Brain microvascular endothelial cell (primary cell): Measurements from ENCODE around the gene PPM1L.

Source experiments
- DNase-seq: peaks from one replicate; pipeline ENCODE4 v3.0.0-alpha.2; 2020
- H3K27ac ChIP-seq: fragments of 250-450 bp; sonication (Bioruptor Pico); 2 replicates; pipeline ENCODE4 v1.5.1; 2020; ENCODE audit warnings: mild to moderate bottlenecking, moderate library complexity
- H3K27me3 ChIP-seq: fragments of 250-450 bp; sonication (Bioruptor Pico); replicated peaks from 2 replicates; pipeline ENCODE4 v1.5.1; 2020; ENCODE audit warnings: mild to moderate bottlenecking
- H3K36me3 ChIP-seq: fragments of 250-450 bp; sonication (Bioruptor Pico); replicated peaks from 2 replicates; pipeline ENCODE4 v1.5.1; 2020; ENCODE audit warnings: mild to moderate bottlenecking
- H3K4me3 ChIP-seq: 2 replicates; pipeline ENCODE4 v1.5.1; 2011; ENCODE audit warnings: low read depth, mild to moderate bottlenecking, control low read depth, low read length, moderate library complexity
- CTCF ChIP-seq: IDR thresholded peaks from 2 replicates; pipeline ENCODE4 v1.5.1; 2011; ENCODE audit warnings: low read depth, mild to moderate bottlenecking, moderate library complexity, low read length, control low read depth, inconsistent platforms; ENCODE audit errors: missing control alignments
- in situ Hi-C: cut with HindIII; loops from 2 replicates; pipeline ENCODE4 v1.10.0; 2017; ENCODE audit warnings: low sequenced_read_pairs, low pct_ligation_motif_present

PPM1L gene

GRCh38 chr3:160747422-160747821 is 8.6 kb upstream of the PPM1L start:
- in situ Hi-C loops, result no loop called here
- no peak overlapping the region for H3K4me3 ChIP-seq
- H3K27me3 ChIP-seq, result no peaks in the 10 kb centered on the region
- no peak for DNase-seq
- no peak overlapping the region for H3K27ac ChIP-seq
- no peaks in the 10 kb centered on the region for H3K36me3 ChIP-seq
- no peak for TF ChIP-seq CTCF

- no peak overlapping the region for H3K27ac ChIP-seq
- H3K36me3 ChIP-seq, result no peaks in the 10 kb centered on the region
- TF ChIP-seq CTCF, result no peak
- DNase-seq, result no peak
- no peak overlapping the region for H3K4me3 ChIP-seq
- H3K27me3 ChIP-seq, result no peaks in the 10 kb centered on the region
- in situ Hi-C loops, result no loop called here
These were observed 7.8 kb upstream of the PPM1L start for GRCh38 chr3:160748231-160748630.

GRCh38 chr3:160748787-160749186 is 7.2 kb upstream of the PPM1L start:
- H3K27me3 ChIP-seq, result no peaks in the 10 kb centered on the region
- in situ Hi-C loops, result no loop called here
- no peak for TF ChIP-seq CTCF
- no peak overlapping the region for H3K27ac ChIP-seq
- no peaks in the 10 kb centered on the region for H3K36me3 ChIP-seq
- DNase-seq, result no peak
- H3K4me3 ChIP-seq, result no peak overlapping the region

- Histone ChIP-seq H3K36me3 (no peaks in the 10 kb centered on the region), H3K27me3 (no peaks in the 10 kb centered on the region), H3K4me3 (peak overlapping the region; percentile 71), H3K27ac (no peak overlapping the region)
- in situ Hi-C loops, result no loop called here
- no peak for TF ChIP-seq CTCF
- no peak for DNase-seq
These were observed 2.1 kb upstream of the PPM1L start for GRCh38 chr3:160753953-160754352.

- Histone ChIP-seq H3K36me3 (no peaks in the 10 kb centered on the region), H3K27ac (no peak overlapping the region), H3K27me3 (no peaks in the 10 kb centered on the region), H3K4me3 (peak overlapping the region; percentile 71)
- in situ Hi-C loops, result no loop called here
- peak; percentile 32 for DNase-seq
- TF ChIP-seq CTCF, result no peak
These were observed 1.6 kb upstream of the PPM1L start for GRCh38 chr3:160754371-160754854.
